ENCODE measurements around the gene AMMECR1. TPM values are rescaled to one million over a fixed set of nuclear protein-coding genes. Genes with fewer than 3 reads are reported as not detected.

Gene AMMECR1
- total and polyA plus RNA-seq, 2 of the 8 experiments (the other 6 are each of a cell fraction or from before 2014, with no cell fraction given): 10.2 to 21.2 TPM

- TF ChIP-seq POLR2A (IDR thresholded peaks at IDR 0.05; ENCODE audit: control extremely low read depth in 1 of 2, low read depth in 2 of 2, low read length in 2 of 2) (no peak), TCF12 (IDR thresholded peaks at IDR 0.05; ENCODE audit: low read depth, low read length) (no peak), BRCA1 (IDR thresholded peaks at IDR 0.05; ENCODE audit: low read depth, low read length) (no peak)
These were observed 4.7 kb upstream of the AMMECR1 start (continued) for GRCh38 chrX:110322603-110323002.
